Vagina (tissue), 2 donors: Measurements from ENCODE around the gene NF2. TPM values are rescaled to one million over a fixed set of nuclear protein-coding genes. Genes with fewer than 3 reads are reported as not detected.

Source experiments
- DNase-seq, 2 donors: peaks; one replicate each; pipeline ENCODE4 v3.0.0-alpha.2; 2017; ENCODE audit errors: extremely low spot score in 2 of 2
- H3K27ac ChIP-seq: fragments of 200-600 bp; sonication (generic); one replicate; pipeline ENCODE4 v1.5.1; 2019
- H3K27me3 ChIP-seq: fragments of 200-600 bp; sonication (generic); one replicate; pipeline ENCODE4 v1.5.1; 2019
- H3K36me3 ChIP-seq, 2 donors: fragments of 200-600 bp; sonication (generic); one replicate each; pipeline ENCODE4 v1.5.1; 2017 to 2019
- H3K4me1 ChIP-seq: fragments of 200-600 bp; sonication (generic); one replicate; pipeline ENCODE4 v1.5.1; 2019
- H3K4me3 ChIP-seq, 2 donors: fragments of 200-600 bp; sonication (generic); 1 replicate in 1 of 2; 2 replicates in 1 of 2; pipeline ENCODE4 v1.5.1; 2016 to 2019
- H3K9me3 ChIP-seq: fragments of 200-600 bp; sonication (generic); one replicate; pipeline ENCODE4 v1.5.1; 2019
- POLR2A ChIP-seq, 2 donors: fragments of 450-650 bp; IDR thresholded peaks; one replicate each; pipeline ENCODE4 v1.6.1; 2017; ENCODE audit warnings: antibody characterized with exemption in 2 of 2, mild to moderate bottlenecking in 2 of 2, moderate library complexity in 2 of 2
- POLR2AphosphoS5 ChIP-seq, 2 donors: sonication (generic); formaldehyde crosslinking; IDR thresholded peaks; one replicate each; pipeline ENCODE4 v1.9.0; 2017; ENCODE audit warnings: antibody characterized with exemption in 2 of 2, mild to moderate bottlenecking in 2 of 2, low read depth in 1 of 2; ENCODE audit not compliant: insufficient read depth in 1 of 2
- intact Hi-C: fragments of 100-400 bp; cut with DNase I; formaldehyde crosslinking; loops from one replicate; pipeline ENCODE4 v1.15.1; 2023
- small RNA-seq: library from RNA; depleted of rRNA; stranded (forward); fragments of <200 nt; gene quantifications from one replicate; pipeline ENCODE3, GENCODE V24; 2016
- total RNA-seq: library from RNA; depleted of rRNA; stranded (reverse); fragments of >200 nt; gene quantifications from one replicate; pipeline ENCODE4 v1.2.3, GENCODE V29; 2016
- TF ChIP-seq, protein P1 (sequence below), 3 experiments: fragments of 450-650 bp in 2 of 3; fragments of 200-600 bp in 1 of 3; sonication (generic) in 1 of 3; IDR thresholded peaks; one replicate each; pipeline ENCODE4 v1.5.1; 2017 to 2019; ENCODE audit warnings: antibody characterized with exemption in 3 of 3, mild to moderate bottlenecking in 2 of 3, moderate library complexity in 2 of 3

The NF2 gene
- total RNA-seq, 1 donor from 2014 or later, result 15.7 TPM

DNA sequence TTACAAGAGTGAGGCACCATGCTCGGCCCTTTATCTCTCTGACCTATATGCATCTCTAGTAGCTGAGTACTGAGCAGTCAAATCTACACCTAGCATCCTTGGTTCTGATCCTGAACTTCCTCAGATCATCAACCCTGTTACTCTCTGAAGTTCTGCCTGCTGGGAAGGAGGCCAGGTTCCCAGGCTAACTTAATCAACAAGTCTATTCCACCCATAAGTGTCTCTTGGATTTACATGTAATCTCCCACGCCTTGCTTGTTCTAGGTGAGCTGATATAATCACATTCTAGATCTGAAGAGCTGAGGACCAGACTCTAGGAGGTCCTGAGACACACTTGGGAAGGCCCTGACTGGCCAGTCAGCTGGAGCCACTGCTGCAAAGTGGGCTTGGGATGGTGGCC is 138.5 kb downstream of the NF2 start:
- DNase-seq, result no peak
- TF ChIP-seq, protein P1, sequence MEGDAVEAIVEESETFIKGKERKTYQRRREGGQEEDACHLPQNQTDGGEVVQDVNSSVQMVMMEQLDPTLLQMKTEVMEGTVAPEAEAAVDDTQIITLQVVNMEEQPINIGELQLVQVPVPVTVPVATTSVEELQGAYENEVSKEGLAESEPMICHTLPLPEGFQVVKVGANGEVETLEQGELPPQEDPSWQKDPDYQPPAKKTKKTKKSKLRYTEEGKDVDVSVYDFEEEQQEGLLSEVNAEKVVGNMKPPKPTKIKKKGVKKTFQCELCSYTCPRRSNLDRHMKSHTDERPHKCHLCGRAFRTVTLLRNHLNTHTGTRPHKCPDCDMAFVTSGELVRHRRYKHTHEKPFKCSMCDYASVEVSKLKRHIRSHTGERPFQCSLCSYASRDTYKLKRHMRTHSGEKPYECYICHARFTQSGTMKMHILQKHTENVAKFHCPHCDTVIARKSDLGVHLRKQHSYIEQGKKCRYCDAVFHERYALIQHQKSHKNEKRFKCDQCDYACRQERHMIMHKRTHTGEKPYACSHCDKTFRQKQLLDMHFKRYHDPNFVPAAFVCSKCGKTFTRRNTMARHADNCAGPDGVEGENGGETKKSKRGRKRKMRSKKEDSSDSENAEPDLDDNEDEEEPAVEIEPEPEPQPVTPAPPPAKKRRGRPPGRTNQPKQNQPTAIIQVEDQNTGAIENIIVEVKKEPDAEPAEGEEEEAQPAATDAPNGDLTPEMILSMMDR (IDR thresholded peaks at IDR 0.05), result no peak
- TF ChIP-seq POLR2AphosphoS5 (IDR thresholded peaks at IDR 0.05; ENCODE audit: insufficient read depth in 1 of 2, low read depth in 1 of 2), result no peak
- intact Hi-C loops, result no loop called here
- no peak overlapping the region for H3K27ac ChIP-seq
- H3K4me3 ChIP-seq, result no peak overlapping the region
- H3K9me3 ChIP-seq, result no peaks in the 10 kb centered on the region
- peaks cover 15% of the 10 kb centered on the region for H3K4me1 ChIP-seq
- H3K27me3 ChIP-seq, result no peaks in the 10 kb centered on the region
- H3K36me3 ChIP-seq, result peaks cover 0 to 9% of the 10 kb centered on the region in 2 donors

- no peak overlapping the region for H3K27ac ChIP-seq
- intact Hi-C loops, result no loop called here
- H3K4me1 ChIP-seq, result peaks cover 15% of the 10 kb centered on the region
- H3K4me3 ChIP-seq, result no peak overlapping the region
- H3K9me3 ChIP-seq, result no peaks in the 10 kb centered on the region
- H3K27me3 ChIP-seq, result no peaks in the 10 kb centered on the region
- no peak for TF ChIP-seq POLR2A (IDR thresholded peaks at IDR 0.05)
- TF ChIP-seq, protein P1 (IDR thresholded peaks at IDR 0.05), result no peak
- TF ChIP-seq POLR2AphosphoS5 (IDR thresholded peaks at IDR 0.05; ENCODE audit: insufficient read depth in 1 of 2, low read depth in 1 of 2), result no peak
- peaks cover 0 to 9% of the 10 kb centered on the region in 2 donors for H3K36me3 ChIP-seq
- no peak for DNase-seq
These were observed 138.9 kb downstream of the NF2 start for GRCh38 chr22:29742326-29742725.

- Histone ChIP-seq H3K36me3 (peaks cover 0 to 9% of the 10 kb centered on the region in 2 donors), H3K4me3 (no peak overlapping the region), H3K27me3 (no peaks in the 10 kb centered on the region), H3K9me3 (no peaks in the 10 kb centered on the region), H3K27ac (no peak overlapping the region), H3K4me1 (peaks cover 15% of the 10 kb centered on the region)
- peak in 1 of 2 donors; percentile 85 for TF ChIP-seq POLR2AphosphoS5 (IDR thresholded peaks at IDR 0.05; ENCODE audit: insufficient read depth in 1 of 2, low read depth in 1 of 2)
- TF ChIP-seq, protein P1 (IDR thresholded peaks at IDR 0.05), result no peak
- intact Hi-C loops, result no loop called here
- peak in 1 of 2 donors; percentile 97 for DNase-seq
These were observed 141.5 kb downstream of the NF2 start for GRCh38 chr22:29744902-29745301.

GRCh38 chr22:29747832-29748231 is 144.4 kb downstream of the NF2 start:
- H3K4me1 ChIP-seq, result peaks cover 15% of the 10 kb centered on the region
- intact Hi-C loops, result no loop called here
- no peaks in the 10 kb centered on the region for H3K27me3 ChIP-seq
- H3K4me3 ChIP-seq, result no peak overlapping the region
- TF ChIP-seq, protein P1 (IDR thresholded peaks at IDR 0.05), result no peak
- TF ChIP-seq POLR2AphosphoS5 (IDR thresholded peaks at IDR 0.05; ENCODE audit: insufficient read depth in 1 of 2, low read depth in 1 of 2), result no peak
- no peak for TF ChIP-seq POLR2A (IDR thresholded peaks at IDR 0.05)
- peak in 1 of 2 donors; percentile 88 for DNase-seq
- no peaks in the 10 kb centered on the region for H3K9me3 ChIP-seq
- peaks cover 0 to 4% of the 10 kb centered on the region in 2 donors for H3K36me3 ChIP-seq
- no peak overlapping the region for H3K27ac ChIP-seq

Small RNAs within 50 kb of the gene (small RNA-seq; reads per million reads assigned to genes)
- gene AC004882.2, result not detected

Other genes with a start within 250 kb of the NF2 start
- 60.9 TPM for gene AP1B1, start 215.1 kb upstream of the NF2 start, total RNA-seq
- gene RFPL1, start 165.1 kb upstream of the NF2 start, total RNA-seq, result not detected
- gene NEFH, start 123.4 kb upstream of the NF2 start, total RNA-seq, result 4.2 TPM
- 32.2 TPM for gene THOC5, start 49.9 kb upstream of the NF2 start, total RNA-seq
- gene NIPSNAP1, start 22.5 kb upstream of the NF2 start, total RNA-seq, result 27.5 TPM
- gene CABP7, start 116.4 kb downstream of the NF2 start, total RNA-seq, result not detected
- gene ZMAT5, start 163.4 kb downstream of the NF2 start, total RNA-seq, result 22.6 TPM
- gene UQCR10, start 163.7 kb downstream of the NF2 start, total RNA-seq, result 65.8 TPM
- 62.6 TPM for gene ASCC2, start 234.6 kb downstream of the NF2 start, total RNA-seq